Sigmoid colon (tissue), 4 donors: Measurements from ENCODE around the gene MPP7.

ENCODE experiments used
- EP300 ChIP-seq, 4 donors: sonication (generic); formaldehyde crosslinking; IDR thresholded peaks; one replicate each; pipeline ENCODE4 v1.6.1; 2017; ENCODE audit warnings: antibody characterized with exemption in 4 of 4
- POLR2A ChIP-seq, 2 donors: fragments of 450-650 bp; IDR thresholded peaks; one replicate each; pipeline ENCODE4 v1.6.1; 2016; ENCODE audit warnings: antibody characterized with exemption in 2 of 2, mild to moderate bottlenecking in 2 of 2, moderate library complexity in 2 of 2
- TF ChIP-seq, protein P1 (sequence below), 4 experiments: fragments of 450-650 bp in 3 of 4; fragments of 200-600 bp in 1 of 4; IDR thresholded peaks; one replicate each; pipeline ENCODE4 v1.5.1; 2016 to 2019; ENCODE audit warnings: antibody characterized with exemption in 4 of 4, mild to moderate bottlenecking in 3 of 4, moderate library complexity in 2 of 4

DNA sequence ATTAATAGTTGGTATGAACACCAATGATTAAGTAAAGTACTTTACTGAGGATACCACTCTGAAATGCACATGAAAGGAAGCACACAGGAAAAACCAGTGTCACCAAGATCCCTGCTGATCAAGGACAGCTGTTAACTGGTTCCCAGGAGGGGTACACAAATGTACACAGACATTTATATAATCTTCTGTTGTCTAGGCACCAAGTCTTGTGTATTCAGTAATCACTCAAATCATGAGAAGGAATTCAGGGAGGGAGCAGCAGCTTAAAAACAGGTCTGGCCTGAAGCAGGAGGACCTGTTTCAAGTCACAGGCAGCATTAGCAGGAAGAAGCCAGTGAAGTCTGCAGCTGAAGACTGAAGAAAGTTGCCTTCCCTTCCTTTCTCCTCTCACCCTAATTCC, 18.7 kb downstream of the MPP7 start:
- no peak for TF ChIP-seq POLR2A (IDR thresholded peaks at IDR 0.05)
- TF ChIP-seq, protein P1, sequence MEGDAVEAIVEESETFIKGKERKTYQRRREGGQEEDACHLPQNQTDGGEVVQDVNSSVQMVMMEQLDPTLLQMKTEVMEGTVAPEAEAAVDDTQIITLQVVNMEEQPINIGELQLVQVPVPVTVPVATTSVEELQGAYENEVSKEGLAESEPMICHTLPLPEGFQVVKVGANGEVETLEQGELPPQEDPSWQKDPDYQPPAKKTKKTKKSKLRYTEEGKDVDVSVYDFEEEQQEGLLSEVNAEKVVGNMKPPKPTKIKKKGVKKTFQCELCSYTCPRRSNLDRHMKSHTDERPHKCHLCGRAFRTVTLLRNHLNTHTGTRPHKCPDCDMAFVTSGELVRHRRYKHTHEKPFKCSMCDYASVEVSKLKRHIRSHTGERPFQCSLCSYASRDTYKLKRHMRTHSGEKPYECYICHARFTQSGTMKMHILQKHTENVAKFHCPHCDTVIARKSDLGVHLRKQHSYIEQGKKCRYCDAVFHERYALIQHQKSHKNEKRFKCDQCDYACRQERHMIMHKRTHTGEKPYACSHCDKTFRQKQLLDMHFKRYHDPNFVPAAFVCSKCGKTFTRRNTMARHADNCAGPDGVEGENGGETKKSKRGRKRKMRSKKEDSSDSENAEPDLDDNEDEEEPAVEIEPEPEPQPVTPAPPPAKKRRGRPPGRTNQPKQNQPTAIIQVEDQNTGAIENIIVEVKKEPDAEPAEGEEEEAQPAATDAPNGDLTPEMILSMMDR (IDR thresholded peaks at IDR 0.05): no peak
- no peak for TF ChIP-seq EP300 (IDR thresholded peaks at IDR 0.05)
